HG03565 (cell line): Measurements from ENCODE around the gene DOCK1.

Source experiments
- ATAC-seq: cut with Tn5 transposase; IDR thresholded peaks from one replicate; pipeline ENCODE4 v1.9.1; 2021; ENCODE audit warnings: mild to moderate bottlenecking, moderate library complexity; ENCODE audit not compliant: unreplicated experiment

The DOCK1 gene

DNA sequence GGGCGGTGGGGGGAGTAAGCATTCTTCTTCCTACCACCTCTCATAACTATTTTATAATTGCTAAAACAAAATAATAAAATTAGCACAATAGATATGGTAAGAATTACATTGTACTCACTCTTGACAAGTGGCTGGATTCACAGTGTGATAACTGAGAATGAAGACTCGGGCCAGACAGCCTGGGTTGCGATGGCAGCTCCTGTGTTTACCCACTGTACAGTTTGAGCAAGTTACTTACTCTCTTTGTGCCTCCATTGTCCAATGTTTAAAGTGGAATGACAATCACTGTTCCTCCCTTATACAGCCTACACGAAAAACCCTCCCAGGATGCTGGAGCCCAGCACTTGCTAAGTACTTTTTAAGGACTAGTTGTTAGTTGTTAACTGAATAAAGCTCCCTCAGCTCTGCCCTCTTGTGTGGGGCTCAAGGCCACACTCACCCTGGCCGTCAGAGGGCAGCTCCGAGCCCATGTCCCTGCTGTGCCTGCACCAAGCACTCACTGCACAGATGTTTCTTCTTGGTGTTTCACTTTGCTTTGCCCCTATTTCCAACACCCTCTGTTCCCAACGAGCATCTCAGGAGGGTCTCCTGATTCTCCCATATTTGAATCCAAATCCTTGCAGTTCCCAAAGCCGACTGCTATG is 587.5 kb downstream of the DOCK1 start:
- no peak for ATAC-seq

DNA sequence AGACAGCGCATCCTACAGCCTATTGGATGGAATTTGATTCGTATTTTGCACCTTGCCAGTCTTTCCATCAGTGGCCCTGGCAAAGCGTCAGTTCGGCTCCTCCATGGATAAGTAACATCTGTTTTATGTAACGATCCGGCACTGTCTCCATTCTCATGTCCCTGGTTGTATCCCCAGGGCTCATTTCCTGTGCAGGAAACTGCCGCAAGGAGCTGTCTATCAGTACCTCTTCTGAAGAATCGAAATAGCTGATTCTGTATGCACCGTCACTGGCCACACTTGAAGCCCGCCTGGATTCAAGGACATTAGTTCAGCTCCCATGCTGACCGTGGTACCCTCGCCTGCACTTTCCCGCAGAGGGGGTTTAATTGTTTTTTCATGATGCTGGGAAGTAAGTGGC is 590.8 kb downstream of the DOCK1 start:
- no peak for ATAC-seq

DNA sequence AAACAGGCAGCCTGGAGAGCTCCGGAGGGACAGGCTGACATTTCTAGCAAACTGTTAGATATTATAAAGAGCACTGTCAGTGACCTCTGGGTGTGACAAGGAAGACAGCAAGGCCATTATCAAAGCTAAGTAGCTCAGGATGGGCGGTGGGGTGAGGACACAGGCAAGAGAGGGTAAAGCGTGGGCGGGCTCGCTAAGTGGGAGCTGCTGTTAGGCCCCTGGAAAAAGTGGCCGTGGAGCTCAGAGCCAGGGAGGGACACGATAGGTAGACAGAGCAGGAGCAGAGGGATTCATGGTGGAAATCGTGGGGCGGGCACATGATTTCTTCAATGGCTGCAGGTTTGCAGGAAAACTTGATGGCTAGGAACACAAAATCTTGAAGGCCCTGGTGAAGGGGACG is 592.5 kb downstream of the DOCK1 start:
- ATAC-seq: no peak

DNA sequence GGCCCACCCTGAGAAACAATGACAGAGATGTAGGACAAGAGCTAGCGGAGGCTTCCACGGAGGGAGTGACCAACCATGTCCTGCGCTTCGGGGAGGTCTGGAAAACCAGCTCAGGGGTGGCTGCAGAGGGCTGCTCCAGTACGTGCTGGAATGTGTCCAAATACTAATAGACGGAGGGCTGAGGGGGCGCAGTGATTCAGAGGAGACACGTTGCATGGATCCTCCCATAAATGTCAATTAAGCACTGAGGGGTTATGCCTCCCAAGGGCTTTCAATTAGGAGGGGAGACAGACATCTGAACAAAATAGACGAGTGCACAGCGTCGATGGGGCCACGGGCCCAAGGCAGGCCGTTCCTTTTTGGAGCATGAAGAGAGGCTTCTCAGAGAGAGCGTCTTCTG is 592.9 kb downstream of the DOCK1 start:
- no peak for ATAC-seq

DNA sequence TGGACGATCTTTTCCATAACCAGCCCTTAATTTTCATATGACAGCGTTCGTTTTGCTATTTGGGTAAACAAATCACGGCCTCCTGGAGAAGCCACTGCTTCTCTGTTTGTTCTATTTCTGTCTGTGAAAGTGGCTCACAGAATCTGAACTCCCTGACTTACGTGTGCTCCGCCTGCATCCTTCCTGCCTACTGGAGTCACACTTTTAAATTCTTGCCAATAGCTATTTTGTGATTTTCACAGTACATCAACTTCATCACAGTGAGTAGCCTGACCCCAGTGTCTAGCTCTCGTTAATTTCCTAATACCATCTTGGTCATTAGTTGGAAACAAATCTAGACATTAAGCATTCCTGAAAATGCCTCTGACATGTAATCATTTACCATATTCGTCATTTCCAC is 594.9 kb downstream of the DOCK1 start:
- ATAC-seq: no peak
